ENCODE results near the gene PRELID1. TPM values are rescaled to one million over a fixed set of nuclear protein-coding genes. Genes with fewer than 3 reads are reported as not detected.

The PRELID1 gene
- total and polyA plus RNA-seq, 7 donors: 59.3 to 330 (median 64.9) TPM

DNA sequence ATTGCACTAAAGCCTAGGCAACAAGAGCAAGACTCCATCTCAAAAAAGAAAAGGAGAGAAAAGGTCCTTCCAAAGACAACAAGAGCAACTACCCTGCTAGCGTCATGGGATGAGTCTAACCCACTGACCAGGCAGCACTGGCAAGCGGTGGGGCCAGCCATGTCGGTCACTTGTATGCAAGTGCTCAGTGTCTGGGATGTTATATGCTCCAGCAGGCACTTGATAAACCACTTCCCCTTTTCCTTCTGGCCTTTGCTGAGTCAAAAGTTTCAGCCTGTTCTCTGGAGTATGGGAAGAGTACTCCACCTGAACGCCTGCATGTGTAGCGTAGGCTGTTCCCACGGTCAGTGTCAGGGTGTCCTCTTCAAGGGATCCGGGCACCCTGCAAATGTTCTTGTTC is 17.3 kb downstream of the PRELID1 start:
- no peak for DNase-seq
- Histone ChIP-seq H3K4me3 (no peak overlapping the region), H3K36me3 (peaks cover 0 to 4% (median 2%) of the 10 kb centered on the region in 4 donors), H3K27me3 (no peaks in the 10 kb centered on the region), H3K27ac (no peak overlapping the region), H3K9me3 (no peaks in the 10 kb centered on the region), H3K4me1 (no peaks in the 10 kb centered on the region)
- WGBS, 2 donors: 69 to 94% methylated on average over 7 of the region's 7 CpGs
- intact Hi-C loops (cut with DNase I): no loop called here
- no peak for TF ChIP-seq EP300 (IDR thresholded peaks at IDR 0.05)
- TF ChIP-seq POLR2A (IDR thresholded peaks at IDR 0.05): no peak
- TF ChIP-seq, protein P1, sequence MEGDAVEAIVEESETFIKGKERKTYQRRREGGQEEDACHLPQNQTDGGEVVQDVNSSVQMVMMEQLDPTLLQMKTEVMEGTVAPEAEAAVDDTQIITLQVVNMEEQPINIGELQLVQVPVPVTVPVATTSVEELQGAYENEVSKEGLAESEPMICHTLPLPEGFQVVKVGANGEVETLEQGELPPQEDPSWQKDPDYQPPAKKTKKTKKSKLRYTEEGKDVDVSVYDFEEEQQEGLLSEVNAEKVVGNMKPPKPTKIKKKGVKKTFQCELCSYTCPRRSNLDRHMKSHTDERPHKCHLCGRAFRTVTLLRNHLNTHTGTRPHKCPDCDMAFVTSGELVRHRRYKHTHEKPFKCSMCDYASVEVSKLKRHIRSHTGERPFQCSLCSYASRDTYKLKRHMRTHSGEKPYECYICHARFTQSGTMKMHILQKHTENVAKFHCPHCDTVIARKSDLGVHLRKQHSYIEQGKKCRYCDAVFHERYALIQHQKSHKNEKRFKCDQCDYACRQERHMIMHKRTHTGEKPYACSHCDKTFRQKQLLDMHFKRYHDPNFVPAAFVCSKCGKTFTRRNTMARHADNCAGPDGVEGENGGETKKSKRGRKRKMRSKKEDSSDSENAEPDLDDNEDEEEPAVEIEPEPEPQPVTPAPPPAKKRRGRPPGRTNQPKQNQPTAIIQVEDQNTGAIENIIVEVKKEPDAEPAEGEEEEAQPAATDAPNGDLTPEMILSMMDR (IDR thresholded peaks at IDR 0.05): no peak
- TF ChIP-seq POLR2AphosphoS5 (IDR thresholded peaks at IDR 0.05): no peak

DNA sequence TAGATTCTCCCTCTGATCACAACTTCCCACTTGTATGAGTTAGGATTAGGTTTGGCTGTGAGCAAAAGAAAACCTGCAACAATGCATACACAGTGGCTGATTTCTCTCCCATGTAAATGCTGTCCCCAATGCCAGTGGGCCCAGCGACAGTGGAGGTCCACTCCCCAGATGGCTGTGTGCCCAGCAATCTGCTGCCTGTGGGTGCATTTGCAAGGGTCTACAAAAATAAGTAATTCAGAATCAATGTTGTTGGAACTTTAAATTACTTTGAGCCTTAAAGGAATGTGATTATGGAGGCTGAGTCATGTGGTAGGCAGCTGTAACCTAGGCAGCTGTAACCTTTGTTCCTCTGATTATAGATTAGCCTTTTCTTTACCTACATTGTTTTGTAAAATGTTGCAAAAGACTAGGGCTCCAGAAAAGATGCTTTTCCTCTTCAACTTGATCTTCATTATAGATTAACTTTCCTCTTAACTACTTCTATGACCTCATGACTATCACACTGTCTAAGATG is 22.3 kb downstream of the PRELID1 start:
- Histone ChIP-seq H3K36me3 (peaks cover 0 to 22% (median 12%) of the 10 kb centered on the region in 4 donors), H3K27me3 (no peaks in the 10 kb centered on the region), H3K4me1 (no peaks in the 10 kb centered on the region), H3K9me3 (no peaks in the 10 kb centered on the region), H3K4me3 (no peak overlapping the region), H3K27ac (no peak overlapping the region)
- TF ChIP-seq, protein P1 (IDR thresholded peaks at IDR 0.05): no peak
- TF ChIP-seq POLR2A (IDR thresholded peaks at IDR 0.05): no peak
- no peak for TF ChIP-seq EP300 (IDR thresholded peaks at IDR 0.05)
- no peak for TF ChIP-seq POLR2AphosphoS5 (IDR thresholded peaks at IDR 0.05)
- WGBS, 2 donors: 8 to 76% methylated on average over 1 of the region's 1 CpG
- no peak for DNase-seq
- intact Hi-C loops (cut with DNase I): no loop called here

DNA sequence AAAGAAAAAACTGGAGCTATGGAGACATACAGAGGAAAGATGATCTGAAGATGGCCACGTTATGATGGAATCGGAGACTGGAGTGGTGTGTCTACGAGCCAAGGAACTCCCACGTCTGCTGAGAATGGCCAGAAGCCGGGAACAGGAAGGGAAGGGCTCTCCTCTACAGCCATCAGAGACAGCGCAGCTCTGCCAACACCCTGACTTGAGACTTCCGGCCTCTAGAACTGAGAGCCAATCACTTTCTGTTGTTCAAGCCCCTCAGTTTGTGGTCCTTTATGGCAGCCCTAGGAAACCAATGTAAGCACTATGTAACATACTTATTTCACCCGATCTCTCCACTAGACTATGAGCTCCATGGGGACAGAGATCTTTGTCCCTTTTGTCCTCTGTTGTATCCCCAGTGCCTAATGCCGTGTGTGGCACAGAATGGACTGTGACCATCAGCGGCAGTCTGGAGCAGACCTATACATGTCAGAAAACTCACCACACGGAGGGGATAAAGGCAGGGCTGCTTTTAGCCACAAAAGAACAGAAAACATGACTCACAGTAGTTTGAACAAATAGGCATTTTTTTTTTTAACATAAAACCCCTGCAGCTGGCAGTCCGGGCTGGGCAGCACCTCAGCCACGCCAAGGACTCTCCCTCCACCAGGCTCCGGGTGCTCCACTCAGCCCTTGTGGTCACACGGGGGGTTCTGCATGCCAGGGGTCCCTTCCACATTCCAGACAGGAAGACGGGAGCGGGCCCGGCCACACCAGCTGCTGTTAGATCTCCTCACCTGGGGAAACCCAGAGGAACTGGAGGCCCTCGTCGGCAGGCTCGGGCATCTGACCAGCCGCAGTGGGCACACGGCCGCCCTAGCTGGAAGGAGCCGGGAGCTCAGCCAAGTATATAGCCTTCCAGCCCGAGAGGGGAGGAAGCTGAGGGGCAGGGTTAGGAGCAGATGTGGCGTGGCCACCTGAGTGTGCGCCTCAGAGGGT is 24.2 kb downstream of the PRELID1 start:
- no peak for DNase-seq
- H3K36me3 ChIP-seq: peaks cover 0 to 41% (median 17%) of the 10 kb centered on the region in 4 donors
- TF ChIP-seq POLR2A (IDR thresholded peaks at IDR 0.05) (no peak), POLR2AphosphoS5 (IDR thresholded peaks at IDR 0.05) (no peak)
- TF ChIP-seq, protein P1 (IDR thresholded peaks at IDR 0.05): no peak
- no peaks in the 10 kb centered on the region for H3K27me3 ChIP-seq
- no peaks in the 10 kb centered on the region for H3K4me1 ChIP-seq
- peak overlapping the region in 3 of 4 donors; percentile 29 to 40 (median 34) for H3K27ac ChIP-seq
- no peak overlapping the region for H3K4me3 ChIP-seq
- intact Hi-C loops (cut with DNase I): no loop called here
- no peaks in the 10 kb centered on the region for H3K9me3 ChIP-seq
- WGBS, 2 donors: 82 to 85% methylated on average over 28 of the region's 28 CpGs

DNA sequence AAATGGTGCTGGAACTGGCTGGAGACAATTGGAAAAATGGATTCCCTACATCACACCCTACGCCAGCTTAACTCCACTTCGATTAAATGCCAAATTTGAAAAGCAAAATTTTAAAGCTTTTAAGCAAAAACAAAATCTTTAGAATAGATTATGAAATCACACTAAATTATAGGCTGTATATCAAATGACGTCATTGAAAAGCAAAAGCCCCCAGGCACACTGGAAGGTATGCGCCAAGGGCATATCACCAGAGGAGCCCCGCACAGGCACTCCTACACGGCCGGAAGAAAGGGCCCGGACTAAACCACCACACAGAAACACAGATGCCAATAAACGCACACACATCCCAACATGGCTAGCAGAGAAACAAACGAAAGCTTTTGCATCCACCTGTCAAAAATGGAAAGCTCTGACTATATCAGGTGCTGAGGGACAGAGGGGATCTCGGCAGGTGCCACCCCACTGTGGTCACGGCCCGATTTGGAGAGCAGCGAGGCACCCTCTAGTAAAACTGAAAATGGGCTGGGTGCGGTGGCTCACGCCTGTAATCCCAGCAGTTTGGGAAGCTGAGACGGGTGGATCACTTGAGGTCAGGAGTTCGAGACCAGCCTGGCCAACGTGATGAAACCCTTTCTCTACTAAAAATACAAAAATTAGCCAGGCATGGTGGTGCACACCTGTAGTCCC is 25.1 kb downstream of the PRELID1 start:
- no peak overlapping the region for H3K27ac ChIP-seq
- no peak for TF ChIP-seq EP300 (IDR thresholded peaks at IDR 0.05)
- no peak for TF ChIP-seq POLR2AphosphoS5 (IDR thresholded peaks at IDR 0.05)
- no peak for TF ChIP-seq POLR2A (IDR thresholded peaks at IDR 0.05)
- TF ChIP-seq, protein P1 (IDR thresholded peaks at IDR 0.05): no peak
- H3K36me3 ChIP-seq: peaks cover 8 to 50% (median 24%) of the 10 kb centered on the region in 4 donors
- no peak for DNase-seq
- intact Hi-C loops (cut with DNase I): no loop called here
- 88 to 93% methylated on average over 19 of the region's 19 CpGs for WGBS, 2 donors
- H3K4me1 ChIP-seq: no peaks in the 10 kb centered on the region
- no peaks in the 10 kb centered on the region for H3K9me3 ChIP-seq
- H3K27me3 ChIP-seq: no peaks in the 10 kb centered on the region
- H3K4me3 ChIP-seq: no peak overlapping the region

All from sigmoid colon (tissue), 7 donors.